ENCODE measurements around the gene GINS3.

DNA sequence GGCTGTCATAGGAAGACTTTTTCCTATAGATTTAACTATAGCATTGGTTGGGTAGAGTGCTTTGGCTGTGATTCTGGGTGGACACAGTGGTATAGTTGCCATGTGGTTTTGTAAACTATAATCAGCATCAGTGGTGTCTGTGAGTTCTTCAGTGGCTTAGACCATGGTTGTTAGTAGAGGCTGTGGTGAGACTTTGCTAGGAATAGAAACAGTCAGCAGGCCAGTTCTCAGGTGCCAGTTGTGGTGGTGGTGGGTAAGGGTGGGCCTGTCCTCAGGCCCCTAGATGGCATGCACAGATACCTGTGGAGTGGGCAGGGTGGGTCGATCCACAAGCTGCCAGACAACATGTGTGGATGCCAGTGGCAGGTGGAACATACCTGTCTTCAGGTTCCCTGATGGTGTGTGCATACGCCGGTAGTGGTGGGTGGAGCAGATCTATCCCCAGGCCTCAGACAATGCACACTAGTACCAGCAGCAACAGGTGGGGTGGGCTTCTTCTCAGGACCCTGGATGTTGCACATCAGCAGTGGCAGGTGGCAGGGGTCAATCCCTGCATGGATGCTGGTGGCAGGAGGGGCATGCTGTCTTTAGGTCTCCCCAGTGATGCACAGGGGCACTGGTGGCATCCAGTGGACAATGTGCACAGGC, 28.4 kb upstream of the GINS3 start:
- TF ChIP-seq EZH2 (IDR thresholded peaks at IDR 0.05; ENCODE audit: borderline replicate concordance, low read depth, low read length, severe bottlenecking), result no peak
- TF ChIP-seq, protein P1, sequence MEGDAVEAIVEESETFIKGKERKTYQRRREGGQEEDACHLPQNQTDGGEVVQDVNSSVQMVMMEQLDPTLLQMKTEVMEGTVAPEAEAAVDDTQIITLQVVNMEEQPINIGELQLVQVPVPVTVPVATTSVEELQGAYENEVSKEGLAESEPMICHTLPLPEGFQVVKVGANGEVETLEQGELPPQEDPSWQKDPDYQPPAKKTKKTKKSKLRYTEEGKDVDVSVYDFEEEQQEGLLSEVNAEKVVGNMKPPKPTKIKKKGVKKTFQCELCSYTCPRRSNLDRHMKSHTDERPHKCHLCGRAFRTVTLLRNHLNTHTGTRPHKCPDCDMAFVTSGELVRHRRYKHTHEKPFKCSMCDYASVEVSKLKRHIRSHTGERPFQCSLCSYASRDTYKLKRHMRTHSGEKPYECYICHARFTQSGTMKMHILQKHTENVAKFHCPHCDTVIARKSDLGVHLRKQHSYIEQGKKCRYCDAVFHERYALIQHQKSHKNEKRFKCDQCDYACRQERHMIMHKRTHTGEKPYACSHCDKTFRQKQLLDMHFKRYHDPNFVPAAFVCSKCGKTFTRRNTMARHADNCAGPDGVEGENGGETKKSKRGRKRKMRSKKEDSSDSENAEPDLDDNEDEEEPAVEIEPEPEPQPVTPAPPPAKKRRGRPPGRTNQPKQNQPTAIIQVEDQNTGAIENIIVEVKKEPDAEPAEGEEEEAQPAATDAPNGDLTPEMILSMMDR (IDR thresholded peaks at IDR 0.05; ENCODE audit: borderline replicate concordance, extremely low read depth, low read length, poor library complexity, severe bottlenecking), result no peak
